Measurements from ENCODE around the gene PTPRD. TPM values are rescaled to one million over a fixed set of nuclear protein-coding genes. Genes with fewer than 3 reads are reported as not detected.

The PTPRD gene
- total and polyA plus RNA-seq, 9 of the 15 experiments (the other 6 are each of a cell fraction or from before 2014, with no cell fraction given), result 0.11 TPM; not detected in 8

- TF ChIP-seq CEBPZ (IDR thresholded peaks at IDR 0.05; ENCODE audit: borderline replicate concordance, low read depth, low read length) (no peak), U2AF2 (optimal IDR thresholded peaks at IDR 0.05; ENCODE audit: low read depth, low read length) (no peak)
These were observed 2070.3 kb downstream of the PTPRD start (continued) for GRCh38 chr9:8542537-8542936.

- FAIRE-seq (no peak), ATAC-seq (no peak), DNase-seq (ENCODE audit: extremely low read depth in 1 of 4, low spot score in 3 of 4) (no peak)
- Histone ChIP-seq H3K9me3 (replicated peaks; ENCODE audit: control insufficient read depth, insufficient read depth, low read depth, low read length) (no peaks in the 10 kb centered on the region), H3K4me1 (replicated peaks in 1 of 2; ENCODE audit: control insufficient read depth in 2 of 2, insufficient read depth in 2 of 2, low read length in 2 of 2) (no peaks in the 10 kb centered on the region), H3K27ac (ENCODE audit: extremely low read depth, low read depth, low read length) (no peak overlapping the region), H4K20me1 (replicated peaks; ENCODE audit: control insufficient read depth, insufficient read depth, low read length) (no peaks in the 10 kb centered on the region), H2AFZ (ENCODE audit: low read depth, low read length) (no peak overlapping the region), H3K27me3 (ENCODE audit: control insufficient read depth in 2 of 2, insufficient read depth in 2 of 2, low read length in 2 of 2) (no peaks in the 10 kb centered on the region), H3K36me3 (ENCODE audit: control insufficient read depth, insufficient read depth, low read length) (no peaks in the 10 kb centered on the region), H3K4me3 (no peak overlapping the region), H3K79me2 (ENCODE audit: control insufficient read depth, insufficient read depth, low read length) (no peaks in the 10 kb centered on the region), H3K4me2 (ENCODE audit: insufficient read depth, low read length) (no peak overlapping the region), H3K9ac (ENCODE audit: insufficient read depth in 1 of 2, low read depth in 2 of 2, low read length in 2 of 2) (no peak overlapping the region), H3K9me1 (ENCODE audit: control insufficient read depth, insufficient read depth, low read length) (no peaks in the 10 kb centered on the region)
- 0% methylated on average over 5 of the region's 5 CpGs for WGBS (ENCODE audit: insufficient coverage, low coverage, missing lambda C conversion rate)
- in situ Hi-C loops (cut with MboI) (no loop called here), intact Hi-C loops (cut with micrococcal nuclease) (no loop called here)
- CTCF ChIA-PET (ENCODE audit: low intra/inter-chr PET ratio), result no interaction called here
- POLR2A ChIA-PET, result no interaction called here
- BruUV-seq (replicated peaks), result no TSS peak
- no peak for TF ChIP-seq ASH1L (IDR thresholded peaks at IDR 0.05; ENCODE audit: borderline replicate concordance, low read depth, partially characterized antibody)
- no peak for TF ChIP-seq KLF13 (tag; IDR thresholded peaks at IDR 0.05; ENCODE audit: borderline replicate concordance, low read depth)
- TF ChIP-seq ZBTB1 (CRISPR knock-in tag; IDR thresholded peaks at IDR 0.05; ENCODE audit: borderline replicate concordance, low read depth), result no peak
- no peak for TF ChIP-seq SUPT5H (IDR thresholded peaks at IDR 0.05)
- TF ChIP-seq TCF3 (CRISPR knock-in tag; IDR thresholded peaks at IDR 0.05), result no peak
- no peak for TF ChIP-seq CHD2 (IDR thresholded peaks at IDR 0.05; ENCODE audit: low read depth, low read length)
- no peak for TF ChIP-seq RBM22 (IDR thresholded peaks at IDR 0.05; ENCODE audit: low read depth, low read length, poor library complexity, severe bottlenecking)
- TF ChIP-seq ZKSCAN1 (IDR thresholded peaks at IDR 0.05; ENCODE audit: low read depth, low read length), result no peak
- no peak for TF ChIP-seq E2F3 (CRISPR knock-in tag; IDR thresholded peaks at IDR 0.05)
- no peak for TF ChIP-seq SIN3B (IDR thresholded peaks at IDR 0.05; ENCODE audit: low read depth)
- no peak for TF ChIP-seq FOXM1 (IDR thresholded peaks at IDR 0.05; ENCODE audit: low read depth)
- TF ChIP-seq FOXM1 (CRISPR knock-in tag; IDR thresholded peaks at IDR 0.05; ENCODE audit: low read depth), result no peak
- TF ChIP-seq ZNF76 (CRISPR knock-in tag; IDR thresholded peaks at IDR 0.05; ENCODE audit: borderline replicate concordance), result no peak
- no peak for TF ChIP-seq ZNF277 (CRISPR knock-in tag; IDR thresholded peaks at IDR 0.05; ENCODE audit: borderline replicate concordance)
- TF ChIP-seq ZBTB8A (IDR thresholded peaks at IDR 0.05; ENCODE audit: partially characterized antibody), result no peak
- no peak for TF ChIP-seq NFYB (IDR thresholded peaks at IDR 0.05; ENCODE audit: extremely low read depth, insufficient read length)
- no peak for TF ChIP-seq ZNF445 (CRISPR knock-in tag; IDR thresholded peaks at IDR 0.05; ENCODE audit: low read depth)
These were observed 2073.1 kb downstream of the PTPRD start for GRCh38 chr9:8539681-8540197.
